ENCODE results near the gene PDAP1. TPM values are rescaled to one million over a fixed set of nuclear protein-coding genes. Genes with fewer than 3 reads are reported as not detected.

PDAP1 gene
- total RNA-seq, 1 experiment from 2014 or later = 147 TPM

- no peak for ATAC-seq
- Histone ChIP-seq H3K4me1 (ENCODE audit: control insufficient read depth, insufficient read depth, low read length) (peaks cover 35% of the 10 kb centered on the region), H3K4me3 (ENCODE audit: low read depth in 2 of 2, low read length in 2 of 2) (no peak overlapping the region), H3K36me3 (ENCODE audit: control insufficient read depth, insufficient read depth, low read length) (peaks cover 2% of the 10 kb centered on the region; the same call in 1 of the 2 replicates), H3K27me3 (ENCODE audit: control insufficient read depth, insufficient read depth, low read length) (no peaks in the 10 kb centered on the region), H3K9me3 (ENCODE audit: control insufficient read depth, insufficient read depth, low read depth, low read length) (no peaks in the 10 kb centered on the region), H3K27ac (ENCODE audit: low read length) (no peak overlapping the region)
- in situ Hi-C loops (cut with HindIII; ENCODE audit: low pct_unique_long_range_greater_than_20kb, low sequenced_read_pairs) = no loop called here
- CTCF ChIA-PET = no interaction called here
- no TSS peak for BruUV-seq (replicated peaks)
- DNase-seq (ENCODE audit: low read depth, low spot score) = no peak
- intact Hi-C loops (cut with micrococcal nuclease; ENCODE audit: unreplicated experiment) = no loop called here
- no peak for TF ChIP-seq SIN3A (IDR thresholded peaks at IDR 0.05; ENCODE audit: borderline replicate concordance, insufficient read depth, low read depth, low read length)
- TF ChIP-seq REST (IDR thresholded peaks at IDR 0.05; ENCODE audit: insufficient read depth in 1 of 2, low read depth in 2 of 2, low read length in 1 of 2) = no peak
- no peak for TF ChIP-seq CTCF (IDR thresholded peaks at IDR 0.05)
- TF ChIP-seq POLR2AphosphoS5 (IDR thresholded peaks at IDR 0.05; ENCODE audit: low read depth, low read length) = no peak
- no peak for TF ChIP-seq TCF7L2 (IDR thresholded peaks at IDR 0.05; ENCODE audit: low read depth, low read length)
- POLR2A ChIA-PET = no interaction called here
Observed at GRCh38 chr7:99390941-99391602, 17.3 kb downstream of the PDAP1 start.

- ChIA-PET POLR2A (interaction anchor here (0.6 kb wide), 1 partner anchor 25 kb away, joined by 5 read pairs; no protein-coding TSS in a partner anchor), CTCF (interaction anchor here (0.7 kb wide), 2 partner anchors 34 to 66 kb away, joined by 3 to 5 read pairs; no protein-coding TSS in a partner anchor)
- Histone ChIP-seq H3K27me3 (ENCODE audit: control insufficient read depth, insufficient read depth, low read length) (no peaks in the 10 kb centered on the region), H3K4me1 (ENCODE audit: control insufficient read depth, insufficient read depth, low read length) (peaks cover 23% of the 10 kb centered on the region), H3K27ac (ENCODE audit: low read length) (no peak overlapping the region), H3K4me3 (ENCODE audit: low read depth in 2 of 2, low read length in 2 of 2) (no peak overlapping the region), H3K9me3 (ENCODE audit: control insufficient read depth, insufficient read depth, low read depth, low read length) (no peaks in the 10 kb centered on the region), H3K36me3 (ENCODE audit: control insufficient read depth, insufficient read depth, low read length) (peaks cover 2% of the 10 kb centered on the region; the same call in 1 of the 2 replicates)
- ATAC-seq (no peak), DNase-seq (ENCODE audit: low read depth, low spot score) (no peak)
- TF ChIP-seq POLR2AphosphoS5 (IDR thresholded peaks at IDR 0.05; ENCODE audit: low read depth, low read length) (no peak), CTCF (IDR thresholded peaks at IDR 0.05) (no peak), REST (IDR thresholded peaks at IDR 0.05; ENCODE audit: insufficient read depth in 1 of 2, low read depth in 2 of 2, low read length in 1 of 2) (no peak), TCF7L2 (IDR thresholded peaks at IDR 0.05; ENCODE audit: low read depth, low read length) (no peak), SIN3A (IDR thresholded peaks at IDR 0.05; ENCODE audit: borderline replicate concordance, insufficient read depth, low read depth, low read length) (no peak)
- BruUV-seq (replicated peaks) = no TSS peak
- in situ Hi-C loops (cut with HindIII; ENCODE audit: low pct_unique_long_range_greater_than_20kb, low sequenced_read_pairs) (no loop called here), intact Hi-C loops (cut with micrococcal nuclease; ENCODE audit: unreplicated experiment) (no loop called here)
Observed at GRCh38 chr7:99389772-99390171, 18.6 kb downstream of the PDAP1 start.
